ENCODE measurements around the gene TNS3.

Gene TNS3

DNA sequence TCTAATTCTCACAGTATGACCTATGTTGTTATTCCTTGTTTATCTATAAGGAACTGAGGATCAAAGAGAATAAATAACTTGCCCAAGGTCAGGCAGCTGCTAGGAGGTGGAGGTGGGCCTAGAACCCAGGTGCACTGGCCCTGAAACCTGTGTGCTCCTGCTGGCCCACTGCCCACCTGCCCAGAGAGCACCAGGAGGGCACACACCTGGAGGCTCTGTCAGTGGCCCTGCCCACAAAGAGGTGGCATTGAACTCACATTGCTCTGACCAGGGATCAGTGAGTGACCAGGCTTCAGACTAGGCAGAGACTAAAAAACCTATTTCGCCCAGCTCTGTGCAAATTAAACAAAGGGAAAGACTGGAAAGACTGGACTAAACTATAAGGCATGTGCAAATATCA is 210.6 kb downstream of the TNS3 start:
- DNase-seq (ENCODE audit: low read depth, low spot score): no peak
- no peak overlapping the region for H3K4me3 ChIP-seq (ENCODE audit: low read depth, low read length)
- in situ Hi-C loops (cut with HindIII; ENCODE audit: low sequenced_read_pairs): no loop called here
- no peak for TF ChIP-seq CTCF (IDR thresholded peaks at IDR 0.05; ENCODE audit: low read depth, low read length)

GRCh38 chr7:47370461-47371042 is 211.4 kb downstream of the TNS3 start:
- in situ Hi-C loops (cut with HindIII; ENCODE audit: low sequenced_read_pairs): no loop called here
- DNase-seq (ENCODE audit: low read depth, low spot score): no peak
- H3K4me3 ChIP-seq (ENCODE audit: low read depth, low read length): no peak overlapping the region
- TF ChIP-seq CTCF (IDR thresholded peaks at IDR 0.05; ENCODE audit: low read depth, low read length): no peak

- no peak overlapping the region for H3K4me3 ChIP-seq (ENCODE audit: low read depth, low read length)
- TF ChIP-seq CTCF (IDR thresholded peaks at IDR 0.05; ENCODE audit: low read depth, low read length): no peak
- in situ Hi-C loops (cut with HindIII; ENCODE audit: low sequenced_read_pairs): no loop called here
- DNase-seq (ENCODE audit: low read depth, low spot score): no peak
Observed at GRCh38 chr7:47369736-47370135, 212.2 kb downstream of the TNS3 start.

GRCh38 chr7:47368190-47368812 is 213.6 kb downstream of the TNS3 start:
- no peak for TF ChIP-seq CTCF (IDR thresholded peaks at IDR 0.05; ENCODE audit: low read depth, low read length)
- no peak overlapping the region for H3K4me3 ChIP-seq (ENCODE audit: low read depth, low read length)
- in situ Hi-C loops (cut with HindIII; ENCODE audit: low sequenced_read_pairs): no loop called here
- DNase-seq (ENCODE audit: low read depth, low spot score): no peak

GRCh38 chr7:47367369-47367768 is 214.5 kb downstream of the TNS3 start:
- DNase-seq (ENCODE audit: low read depth, low spot score): no peak
- in situ Hi-C loops (cut with HindIII; ENCODE audit: low sequenced_read_pairs): no loop called here
- TF ChIP-seq CTCF (IDR thresholded peaks at IDR 0.05; ENCODE audit: low read depth, low read length): no peak
- H3K4me3 ChIP-seq (ENCODE audit: low read depth, low read length): no peak overlapping the region

DNA sequence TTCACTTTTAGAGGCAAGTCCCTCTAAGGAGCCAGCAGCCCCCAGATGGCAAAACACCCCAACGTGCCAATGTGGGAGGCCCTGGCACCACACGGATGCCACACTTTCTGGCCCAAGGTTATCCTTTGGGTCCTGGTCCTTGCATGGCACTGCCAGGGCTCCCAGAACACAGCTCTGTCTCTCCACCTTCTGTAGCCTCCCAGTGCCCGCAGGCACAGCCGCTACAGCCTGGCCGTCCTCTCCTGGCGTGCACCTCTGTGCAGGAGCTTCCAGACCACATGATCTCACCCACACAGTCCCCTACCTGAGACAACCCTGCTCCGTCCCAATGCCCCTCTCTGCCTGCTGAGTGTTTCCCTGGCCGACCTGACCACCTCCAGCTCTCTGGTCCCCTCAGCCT is 215.0 kb downstream of the TNS3 start:
- H3K4me3 ChIP-seq (ENCODE audit: low read depth, low read length): no peak overlapping the region
- no peak for TF ChIP-seq CTCF (IDR thresholded peaks at IDR 0.05; ENCODE audit: low read depth, low read length)
- DNase-seq (ENCODE audit: low read depth, low spot score): no peak
- in situ Hi-C loops (cut with HindIII; ENCODE audit: low sequenced_read_pairs): no loop called here
